ENCODE data around the gene WLS.

WLS gene

GRCh38 chr1:68185743-68186142 is 46.6 kb downstream of the WLS start:
- Histone ChIP-seq H3K27ac (no peak overlapping the region), H3K9me3 (ENCODE audit: severe bottlenecking) (no peaks in the 10 kb centered on the region), H3K4me3 (ENCODE audit: low read depth, low read length) (no peak overlapping the region), H3K36me3 (no peaks in the 10 kb centered on the region), H3K27me3 (ENCODE audit: insufficient read depth, low read depth, severe bottlenecking) (no peaks in the 10 kb centered on the region)
- TF ChIP-seq, protein P1, sequence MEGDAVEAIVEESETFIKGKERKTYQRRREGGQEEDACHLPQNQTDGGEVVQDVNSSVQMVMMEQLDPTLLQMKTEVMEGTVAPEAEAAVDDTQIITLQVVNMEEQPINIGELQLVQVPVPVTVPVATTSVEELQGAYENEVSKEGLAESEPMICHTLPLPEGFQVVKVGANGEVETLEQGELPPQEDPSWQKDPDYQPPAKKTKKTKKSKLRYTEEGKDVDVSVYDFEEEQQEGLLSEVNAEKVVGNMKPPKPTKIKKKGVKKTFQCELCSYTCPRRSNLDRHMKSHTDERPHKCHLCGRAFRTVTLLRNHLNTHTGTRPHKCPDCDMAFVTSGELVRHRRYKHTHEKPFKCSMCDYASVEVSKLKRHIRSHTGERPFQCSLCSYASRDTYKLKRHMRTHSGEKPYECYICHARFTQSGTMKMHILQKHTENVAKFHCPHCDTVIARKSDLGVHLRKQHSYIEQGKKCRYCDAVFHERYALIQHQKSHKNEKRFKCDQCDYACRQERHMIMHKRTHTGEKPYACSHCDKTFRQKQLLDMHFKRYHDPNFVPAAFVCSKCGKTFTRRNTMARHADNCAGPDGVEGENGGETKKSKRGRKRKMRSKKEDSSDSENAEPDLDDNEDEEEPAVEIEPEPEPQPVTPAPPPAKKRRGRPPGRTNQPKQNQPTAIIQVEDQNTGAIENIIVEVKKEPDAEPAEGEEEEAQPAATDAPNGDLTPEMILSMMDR (IDR thresholded peaks at IDR 0.05; ENCODE audit: low read depth, low read length): no peak
- DNase-seq: no peak

DNA sequence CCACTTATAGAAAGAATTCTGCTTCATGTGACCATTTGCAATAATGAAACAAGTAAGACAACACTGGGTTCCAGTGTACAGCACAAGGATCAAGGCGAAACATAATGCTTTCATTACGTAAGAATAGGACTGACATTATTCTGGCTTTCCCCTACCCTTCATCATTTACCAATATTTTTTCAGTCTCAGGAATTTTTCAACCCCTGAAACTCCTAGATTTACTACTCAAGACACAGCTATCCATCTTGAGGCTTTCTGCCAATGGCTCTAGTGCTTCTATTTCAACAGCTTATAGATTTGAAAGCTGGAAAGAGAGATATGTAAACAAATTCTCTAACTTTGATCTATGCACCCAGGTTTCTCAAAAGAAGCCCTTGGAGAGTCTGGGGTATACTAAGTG is 48.4 kb downstream of the WLS start:
- no peaks in the 10 kb centered on the region for H3K9me3 ChIP-seq (ENCODE audit: severe bottlenecking)
- TF ChIP-seq, protein P1 (IDR thresholded peaks at IDR 0.05; ENCODE audit: low read depth, low read length): no peak
- H3K27ac ChIP-seq: no peak overlapping the region
- H3K4me3 ChIP-seq (ENCODE audit: low read depth, low read length): no peak overlapping the region
- no peaks in the 10 kb centered on the region for H3K36me3 ChIP-seq
- no peaks in the 10 kb centered on the region for H3K27me3 ChIP-seq (ENCODE audit: insufficient read depth, low read depth, severe bottlenecking)
- no peak for DNase-seq

- Histone ChIP-seq H3K27me3 (ENCODE audit: insufficient read depth, low read depth, severe bottlenecking) (no peaks in the 10 kb centered on the region), H3K9me3 (ENCODE audit: severe bottlenecking) (no peaks in the 10 kb centered on the region), H3K27ac (no peak overlapping the region), H3K36me3 (no peaks in the 10 kb centered on the region), H3K4me3 (ENCODE audit: low read depth, low read length) (no peak overlapping the region)
- TF ChIP-seq, protein P1 (IDR thresholded peaks at IDR 0.05; ENCODE audit: low read depth, low read length): no peak
- no peak for DNase-seq
These were observed 51.2 kb downstream of the WLS start for GRCh38 chr1:68181165-68181556.

DNA sequence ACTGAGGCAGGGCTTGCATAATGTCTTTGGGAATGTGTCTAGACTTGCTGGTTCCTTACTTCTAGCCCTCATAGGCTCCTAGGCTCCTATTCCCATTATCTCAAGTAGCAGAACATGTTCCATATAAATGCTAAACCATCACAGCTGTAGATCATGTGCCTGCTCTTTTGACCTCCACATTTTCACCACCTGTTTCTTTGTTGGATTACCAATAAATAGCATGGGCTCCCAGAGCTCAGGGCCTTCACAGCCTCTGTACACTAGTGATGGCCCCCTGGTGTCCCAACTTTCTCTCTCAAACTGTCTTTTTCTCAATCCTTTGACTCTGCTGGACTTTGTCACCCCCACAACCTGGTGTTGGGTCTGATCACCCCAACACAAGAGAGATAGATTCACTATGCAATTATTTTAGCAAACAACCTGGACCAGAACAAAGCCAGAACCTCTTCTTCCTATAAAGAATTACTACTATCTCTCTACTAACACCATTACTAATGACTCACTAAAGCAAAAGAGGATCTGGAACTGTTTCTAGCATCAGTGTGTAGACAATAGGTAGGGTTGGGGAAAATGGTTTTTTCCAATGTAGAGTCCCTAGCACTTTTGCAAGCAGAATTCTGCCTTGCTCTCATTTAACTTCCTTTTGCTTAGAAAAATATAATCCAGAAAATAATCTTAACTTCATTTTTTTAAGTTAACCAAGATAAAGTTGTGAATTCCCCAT is 51.7 kb downstream of the WLS start:
- TF ChIP-seq, protein P1 (IDR thresholded peaks at IDR 0.05; ENCODE audit: low read depth, low read length): no peak
- Histone ChIP-seq H3K4me3 (ENCODE audit: low read depth, low read length) (no peak overlapping the region), H3K9me3 (ENCODE audit: severe bottlenecking) (no peaks in the 10 kb centered on the region), H3K27me3 (ENCODE audit: insufficient read depth, low read depth, severe bottlenecking) (no peaks in the 10 kb centered on the region), H3K27ac (no peak overlapping the region), H3K36me3 (no peaks in the 10 kb centered on the region)
- no peak for DNase-seq

DNA sequence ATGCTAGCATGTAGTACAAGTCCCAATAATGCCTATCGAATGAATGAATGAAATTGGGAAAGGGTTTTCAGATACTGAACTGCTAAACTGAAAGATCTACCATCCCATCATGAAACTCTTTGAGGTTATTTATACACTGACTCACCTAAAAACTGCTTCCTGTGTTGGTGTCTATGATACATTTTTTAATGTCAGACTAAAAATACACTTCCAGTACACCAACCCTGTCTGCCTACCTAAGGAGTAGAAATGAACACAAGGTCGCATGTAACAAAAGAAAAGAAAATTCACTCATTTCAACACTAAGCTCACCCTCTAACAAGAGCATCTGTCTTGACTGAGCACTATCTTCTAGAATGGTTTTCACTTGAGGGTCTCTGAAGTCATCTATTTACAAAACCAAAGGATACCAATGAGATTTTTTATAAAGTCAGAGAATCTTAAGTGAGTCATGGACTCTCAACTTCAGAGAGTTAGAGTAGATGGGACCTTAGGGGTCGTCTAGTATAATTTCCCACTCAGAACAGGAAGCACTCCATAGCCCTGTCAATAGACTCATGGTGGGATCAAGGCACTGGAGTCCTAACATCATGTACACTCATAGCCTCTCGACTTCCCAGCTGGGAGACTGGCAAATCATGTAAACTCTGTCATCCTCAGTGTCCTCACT is 53.4 kb downstream of the WLS start:
- Histone ChIP-seq H3K4me3 (ENCODE audit: low read depth, low read length) (no peak overlapping the region), H3K36me3 (no peaks in the 10 kb centered on the region), H3K27ac (no peak overlapping the region), H3K27me3 (ENCODE audit: insufficient read depth, low read depth, severe bottlenecking) (no peaks in the 10 kb centered on the region), H3K9me3 (ENCODE audit: severe bottlenecking) (no peaks in the 10 kb centered on the region)
- TF ChIP-seq, protein P1 (IDR thresholded peaks at IDR 0.05; ENCODE audit: low read depth, low read length): no peak
- DNase-seq: no peak

Data from WERI-Rb-1 (cell line).